HG03354 (cell line): ENCODE measurements around the gene EML6.
A peak's percentile ranks its signal among the peaks of the same experiment; 100 is the strongest.
"Not testable (repeated sequence)": the region's sequence is repeated elsewhere in the genome, so short reads cannot be mapped to it uniquely, and the experiment has no call there.

Source experiments
- ATAC-seq: cut with Tn5 transposase; IDR thresholded peaks from one replicate; pipeline ENCODE4 v1.9.1; 2021; ENCODE audit warnings: mild to moderate bottlenecking; ENCODE audit not compliant: unreplicated experiment, poor library complexity, severe bottlenecking

Gene EML6

DNA sequence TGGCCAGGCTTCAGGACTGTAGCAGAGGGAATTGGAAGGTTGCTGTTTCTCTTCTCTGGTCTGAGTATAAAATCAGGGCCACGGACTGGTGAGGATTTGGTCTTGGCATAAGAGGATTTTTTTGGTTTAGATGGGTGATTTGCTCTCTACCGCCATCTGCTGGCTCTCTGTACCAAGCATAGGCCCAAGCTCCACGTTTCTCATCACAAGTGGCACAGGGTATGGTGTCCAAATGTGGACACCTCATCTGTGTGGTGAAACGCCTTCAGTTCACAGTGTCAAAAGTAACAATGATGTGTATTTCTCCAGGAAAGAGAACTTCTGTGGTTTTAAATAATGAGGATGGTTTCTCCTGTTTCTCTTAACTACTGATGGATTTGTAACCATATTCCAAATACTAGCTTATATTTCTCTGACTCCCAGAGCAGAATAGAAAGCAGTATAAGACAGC is 115.1 kb downstream of the EML6 start:
- peak; percentile 82 for ATAC-seq

DNA sequence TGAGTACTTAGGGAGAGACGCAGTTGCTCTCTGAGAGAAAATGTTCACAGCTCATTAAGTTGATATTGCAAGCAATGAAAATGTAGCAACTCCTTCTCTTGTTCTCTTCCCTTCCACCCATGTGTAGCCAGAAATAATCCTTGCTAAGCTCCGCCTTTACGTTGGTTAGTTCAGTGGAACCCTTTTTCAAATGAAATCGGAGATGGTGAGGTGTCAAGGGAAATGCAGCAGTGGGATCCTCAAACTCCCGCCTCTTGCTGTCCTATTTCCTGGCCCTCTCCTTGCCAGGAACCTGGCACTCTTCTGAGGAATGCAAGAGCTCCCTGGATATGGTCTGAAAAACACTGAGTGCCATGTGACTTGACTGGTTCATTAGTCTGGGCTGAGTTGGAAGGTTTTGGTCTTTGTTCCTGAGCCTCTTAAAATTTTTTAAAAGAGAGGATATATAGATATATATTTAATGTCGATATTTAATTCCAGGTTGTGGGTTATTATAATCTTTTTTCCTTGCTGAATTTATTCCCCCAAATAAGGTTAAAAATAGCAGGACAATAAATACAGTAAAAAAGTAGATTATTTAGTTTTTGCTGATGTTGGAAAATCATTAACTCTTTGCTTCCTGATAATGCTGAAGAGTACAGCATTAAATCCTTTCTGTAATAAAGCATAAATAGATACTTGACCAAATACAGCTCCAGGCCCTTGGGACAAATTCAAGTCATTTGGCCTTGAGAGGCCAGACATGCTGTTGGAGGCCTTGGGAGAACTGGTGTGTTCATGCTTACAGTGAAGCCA is 116.2 kb downstream of the EML6 start:
- ATAC-seq = no peak

DNA sequence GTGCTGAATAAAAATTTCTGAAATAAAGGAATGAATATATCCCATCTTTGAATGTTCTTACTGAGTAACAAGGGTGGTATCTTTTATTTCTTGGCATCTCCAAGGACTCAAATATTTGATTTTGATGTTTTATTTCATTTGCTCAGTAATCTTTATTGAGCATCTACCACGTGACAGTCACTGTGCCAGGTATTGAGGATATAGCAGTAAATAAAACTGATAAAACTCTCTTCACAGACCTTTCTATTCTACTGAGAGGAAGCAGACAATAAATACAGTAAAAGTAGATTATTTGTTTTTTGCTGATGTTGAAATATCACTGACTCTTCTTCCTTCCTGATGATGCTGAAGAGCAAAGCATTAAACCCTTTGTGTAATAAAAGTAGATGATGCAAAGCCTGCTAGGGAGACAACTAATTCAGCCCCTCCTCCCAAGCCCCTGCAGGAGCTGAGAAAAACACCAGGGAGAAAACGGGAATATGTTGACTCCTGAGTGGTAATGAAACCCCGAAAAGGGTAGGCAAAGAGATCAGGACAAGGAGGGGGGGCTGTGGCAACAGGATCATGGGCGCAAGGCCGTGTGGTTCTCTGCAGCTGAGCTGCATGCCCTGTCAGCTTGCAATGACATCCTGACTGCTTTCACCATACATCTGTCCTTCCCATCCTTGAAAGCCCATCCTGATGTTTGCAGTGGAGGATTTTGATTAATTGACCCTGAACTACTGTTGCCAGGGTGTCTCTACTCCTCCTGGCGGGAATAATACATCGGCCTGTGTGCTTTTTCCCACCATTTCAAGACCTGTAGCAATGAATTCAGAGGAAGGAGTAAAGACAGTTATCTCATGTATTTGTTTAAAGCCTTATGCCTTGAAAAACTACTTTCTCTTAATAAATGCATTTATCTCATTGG is 117.4 kb downstream of the EML6 start:
- no peak for ATAC-seq

DNA sequence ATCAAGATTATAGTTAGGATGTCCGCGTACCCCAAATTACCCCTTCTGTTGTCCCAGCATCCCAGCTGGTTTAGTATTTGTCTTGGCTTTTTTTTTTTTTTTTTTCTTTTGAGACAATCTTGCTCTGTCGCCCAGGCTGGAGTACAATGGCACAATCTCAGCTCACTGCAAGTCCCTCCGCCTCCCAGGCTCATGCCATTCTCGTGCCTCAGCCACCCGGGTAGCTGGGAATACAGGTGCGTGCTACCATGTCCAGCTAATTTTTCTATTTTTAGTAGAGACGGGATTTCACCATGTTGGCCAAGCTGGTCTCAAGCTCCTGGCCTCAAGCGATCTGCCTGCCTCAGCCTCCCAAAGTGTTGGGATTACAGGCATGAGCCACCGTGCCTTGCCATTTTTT is 118.0 kb downstream of the EML6 start:
- ATAC-seq = not testable (repeated sequence)

DNA sequence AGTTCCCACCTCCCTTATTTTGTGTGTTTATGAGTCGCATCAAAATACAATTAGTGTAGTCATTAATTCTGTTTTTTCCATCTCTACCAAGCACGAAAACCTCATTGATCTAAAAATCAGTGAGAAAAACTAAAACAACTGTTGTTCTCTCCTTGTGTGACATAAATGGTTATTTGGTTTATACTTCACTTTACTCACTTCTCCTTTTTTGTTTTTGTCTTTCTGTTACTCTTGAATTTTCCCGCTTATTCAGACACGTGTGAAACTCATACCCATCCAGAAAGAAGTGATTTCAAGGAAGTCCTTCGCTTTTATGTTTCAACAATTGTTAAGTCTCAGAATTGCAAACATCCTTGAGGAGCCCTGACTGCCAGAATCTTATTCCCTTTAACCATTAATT is 121.6 kb downstream of the EML6 start:
- ATAC-seq = no peak

DNA sequence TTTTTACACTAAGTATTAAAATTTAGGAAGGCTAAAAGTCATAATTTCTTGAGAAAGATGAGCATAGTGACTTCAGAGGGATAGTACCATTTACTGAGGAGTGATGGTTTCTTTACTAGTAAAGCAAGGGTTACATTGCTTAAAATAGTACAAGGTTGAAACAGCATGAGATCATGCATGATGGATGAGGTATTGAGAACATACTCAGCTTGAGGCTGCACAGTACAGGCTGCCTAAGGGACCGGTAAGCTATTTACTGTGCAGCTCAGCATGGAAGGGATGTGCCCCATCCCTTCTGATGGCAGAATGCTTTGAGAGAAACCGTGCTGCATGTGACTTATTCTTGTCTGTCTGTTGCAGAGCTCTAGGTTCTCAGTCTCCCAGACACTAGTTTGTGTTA is 122.1 kb downstream of the EML6 start:
- ATAC-seq = no peak

DNA sequence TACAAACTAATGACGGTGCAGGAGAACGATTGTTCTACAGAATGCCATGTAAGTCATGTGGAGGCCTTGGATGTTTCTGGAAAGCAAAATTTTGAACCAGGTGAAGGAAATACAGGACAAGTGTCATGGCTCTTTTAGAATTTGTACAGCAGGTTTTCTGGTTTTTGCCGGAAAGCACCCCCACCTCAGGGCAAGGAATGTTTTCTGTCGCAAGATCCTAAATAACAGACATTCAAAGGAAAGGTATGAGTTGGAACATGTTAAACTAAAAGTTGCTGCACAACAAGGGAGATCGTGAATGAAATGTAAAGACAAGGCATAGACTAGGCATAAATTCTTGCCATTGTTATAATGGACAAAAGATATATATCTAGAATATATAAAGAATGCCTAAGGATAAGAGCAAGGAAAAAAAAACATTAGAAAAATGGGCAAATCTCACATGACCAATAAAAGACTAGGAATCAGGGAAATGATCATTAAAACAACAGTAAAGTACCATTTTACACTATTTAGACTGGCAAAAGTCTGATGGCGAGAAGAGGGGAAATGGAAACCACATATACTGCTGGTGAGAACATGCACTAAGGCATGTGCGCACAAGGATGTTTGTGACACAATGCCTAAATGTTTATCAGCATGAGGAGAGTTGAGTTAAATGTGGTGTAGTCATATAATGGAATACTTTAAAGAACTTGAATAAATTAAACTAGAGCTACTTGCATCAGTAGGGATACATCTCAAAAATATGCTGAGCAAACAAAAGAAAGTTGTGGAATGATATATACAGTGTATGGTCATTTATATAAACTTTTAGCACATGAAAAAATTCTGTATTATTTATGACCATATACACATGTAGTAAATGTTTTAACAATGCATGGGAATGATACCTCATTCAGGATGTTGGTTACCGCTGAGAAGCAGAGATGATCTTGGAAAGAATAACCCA is 127.0 kb downstream of the EML6 start:
- ATAC-seq = no peak

DNA sequence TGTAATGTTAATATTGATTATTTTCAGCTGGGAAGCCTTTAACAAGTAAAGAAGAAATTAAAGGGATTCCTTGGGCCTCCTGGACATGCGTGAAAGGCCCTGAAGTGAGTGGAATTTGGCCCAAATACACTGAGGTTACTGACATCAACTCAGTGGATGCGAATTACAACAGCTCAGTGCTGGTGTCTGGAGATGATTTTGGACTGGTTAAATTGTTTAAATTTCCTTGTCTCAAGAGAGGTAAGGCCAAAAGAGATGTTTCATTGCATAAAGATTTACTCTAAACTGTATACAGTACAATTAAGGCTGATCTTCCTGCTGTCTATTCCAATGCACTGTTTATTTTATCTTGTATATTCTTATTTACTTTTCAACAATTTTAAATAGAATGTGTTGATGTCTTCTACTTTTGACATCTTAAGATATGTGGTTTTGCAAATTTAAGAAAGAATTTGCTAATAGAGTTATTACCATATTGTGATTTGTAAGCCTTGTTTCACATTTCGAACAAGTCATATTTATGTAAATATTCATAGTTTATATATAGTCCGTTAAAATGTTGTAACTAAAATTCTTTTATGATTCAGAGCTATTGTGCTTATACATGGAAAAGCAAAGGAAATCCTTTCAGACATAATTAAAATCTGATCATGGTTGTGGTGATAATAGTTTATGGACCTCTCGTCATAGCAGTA is 130.3 kb downstream of the EML6 start:
- no peak for ATAC-seq

DNA sequence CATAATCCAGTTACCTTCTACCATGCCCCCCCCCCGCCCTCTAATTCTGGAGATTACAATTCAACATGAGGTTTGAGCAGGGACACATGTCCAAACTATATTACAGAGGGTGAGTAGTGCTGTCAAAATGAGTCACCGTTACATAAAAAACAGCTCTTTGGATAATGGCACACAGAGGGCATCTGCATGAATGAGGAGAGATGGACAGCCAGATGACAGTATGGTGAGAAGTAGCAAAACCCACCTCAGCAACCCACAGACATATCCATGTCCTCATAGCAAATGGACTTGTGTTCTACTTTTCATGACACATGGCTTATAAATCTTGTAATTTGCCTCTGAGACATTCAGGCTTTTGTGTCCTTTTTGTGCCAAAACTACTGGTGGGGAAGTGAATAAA is 132.0 kb downstream of the EML6 start:
- no peak for ATAC-seq

DNA sequence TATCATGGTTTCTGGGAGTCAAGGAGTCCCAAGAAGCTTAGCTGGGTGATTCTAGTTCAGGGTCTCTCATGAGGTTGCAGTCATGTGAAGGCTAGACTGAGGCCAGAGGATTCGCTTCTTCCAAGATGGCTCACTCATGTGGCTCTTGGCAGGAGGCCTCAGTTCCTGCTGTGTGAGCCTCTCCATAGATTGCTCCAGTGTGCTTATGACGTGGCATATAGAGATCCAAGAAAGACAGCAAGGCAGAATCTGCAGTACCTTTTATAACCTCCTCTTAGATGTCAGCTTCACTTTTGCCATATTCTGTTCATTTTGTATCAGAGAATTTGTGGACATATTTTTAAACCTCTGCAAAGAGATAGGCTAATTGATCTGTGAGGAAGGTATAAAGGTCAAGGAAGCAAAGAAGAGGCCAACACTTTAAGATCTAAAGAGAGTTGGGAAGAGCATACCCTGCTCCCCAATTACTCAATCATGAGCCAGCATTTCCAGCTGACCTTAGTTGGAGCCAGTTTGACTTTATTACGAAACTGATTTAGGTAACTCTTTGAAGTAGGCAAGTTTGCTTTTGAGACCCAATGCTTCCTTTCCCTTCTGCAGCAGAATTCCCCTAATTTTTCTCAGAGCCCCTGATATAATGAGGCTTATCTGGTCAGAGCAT is 134.7 kb downstream of the EML6 start:
- no peak for ATAC-seq

DNA sequence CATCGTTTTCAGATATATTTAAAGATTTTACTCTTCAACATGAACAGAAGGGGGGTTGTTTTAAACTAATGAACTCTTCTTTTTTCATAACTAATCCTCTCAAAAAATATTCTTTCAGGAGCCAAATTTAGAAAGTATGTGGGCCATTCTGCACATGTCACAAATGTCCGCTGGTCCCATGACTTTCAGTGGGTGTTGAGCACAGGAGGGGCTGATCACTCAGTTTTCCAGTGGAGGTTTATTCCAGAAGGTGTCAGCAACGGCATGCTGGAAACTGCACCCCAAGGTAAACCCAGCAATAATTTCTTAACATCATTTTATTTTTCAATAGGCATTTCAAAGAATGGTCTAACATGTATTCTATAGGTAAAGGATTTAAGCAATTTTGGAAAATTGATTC is 136.0 kb downstream of the EML6 start:
- no peak for ATAC-seq

DNA sequence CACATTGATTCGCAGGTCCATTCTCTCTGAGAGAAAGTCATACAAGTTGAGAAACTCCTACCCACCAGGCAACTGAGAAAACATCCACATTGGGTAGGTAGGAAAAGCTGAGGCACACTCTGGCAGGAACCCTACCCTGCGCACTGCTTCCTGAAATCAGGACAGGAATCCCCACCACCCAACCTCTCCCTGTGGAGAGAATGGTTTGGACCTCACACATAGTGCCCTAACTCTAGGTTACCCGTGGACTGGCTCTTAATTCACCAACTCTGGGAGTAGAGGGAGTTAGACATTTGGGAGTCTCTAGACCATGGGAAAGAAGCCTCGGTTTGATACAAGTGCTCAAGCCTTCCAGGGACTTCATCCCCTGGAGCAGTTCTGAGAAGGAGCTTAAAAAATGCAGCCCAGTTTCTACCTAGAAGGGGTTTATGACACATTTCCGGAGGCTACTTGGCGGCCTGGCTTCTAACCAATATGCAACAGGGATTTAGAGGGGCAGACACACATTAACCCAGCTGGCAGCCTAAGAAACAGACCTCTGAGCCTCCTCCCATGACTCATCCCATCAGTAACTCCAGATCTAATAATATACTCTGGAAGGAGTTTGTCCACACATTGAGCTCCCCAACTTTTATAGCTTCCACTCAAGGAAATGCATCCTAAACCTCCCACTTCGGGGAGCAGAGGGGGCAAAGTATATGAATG is 136.7 kb downstream of the EML6 start:
- ATAC-seq = no peak

DNA sequence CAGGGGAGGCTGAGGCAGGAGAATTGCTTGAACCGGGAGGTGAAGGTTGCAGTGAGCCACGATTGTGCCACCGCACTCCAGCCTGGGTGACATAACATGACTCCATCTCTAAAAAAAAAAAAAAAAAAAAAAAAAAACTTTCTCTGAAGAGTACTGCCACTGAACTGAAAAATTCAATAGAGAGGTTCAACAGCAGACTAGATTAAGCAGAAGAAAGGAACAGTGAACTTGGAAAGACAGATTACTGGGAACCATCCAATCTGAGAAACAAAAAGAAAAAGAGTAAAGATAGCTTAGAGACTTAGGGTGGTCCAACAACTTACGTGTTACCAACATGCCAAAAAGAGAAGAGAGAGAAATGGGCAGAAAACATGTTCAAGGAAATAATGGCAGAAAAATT is 138.8 kb downstream of the EML6 start:
- no peak for ATAC-seq

DNA sequence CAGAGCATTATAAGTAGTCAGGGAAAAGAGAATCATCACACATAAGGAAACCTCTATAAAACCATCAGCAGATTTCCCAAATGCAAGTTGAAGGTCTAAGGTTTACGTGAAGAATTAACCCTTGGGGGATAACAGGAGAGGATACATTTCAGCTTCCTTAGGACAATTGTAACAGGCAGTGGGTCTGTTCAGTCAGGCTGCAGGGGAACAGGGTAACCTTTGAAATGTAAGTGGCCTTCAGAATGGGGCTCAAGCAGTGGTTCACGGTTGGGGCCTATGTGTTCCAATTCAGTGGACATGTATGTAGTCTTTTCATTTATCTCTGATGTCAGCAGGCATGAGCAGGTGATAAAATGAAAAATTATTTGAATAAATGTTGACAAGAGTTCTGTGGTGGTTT is 139.3 kb downstream of the EML6 start:
- ATAC-seq = no peak

DNA sequence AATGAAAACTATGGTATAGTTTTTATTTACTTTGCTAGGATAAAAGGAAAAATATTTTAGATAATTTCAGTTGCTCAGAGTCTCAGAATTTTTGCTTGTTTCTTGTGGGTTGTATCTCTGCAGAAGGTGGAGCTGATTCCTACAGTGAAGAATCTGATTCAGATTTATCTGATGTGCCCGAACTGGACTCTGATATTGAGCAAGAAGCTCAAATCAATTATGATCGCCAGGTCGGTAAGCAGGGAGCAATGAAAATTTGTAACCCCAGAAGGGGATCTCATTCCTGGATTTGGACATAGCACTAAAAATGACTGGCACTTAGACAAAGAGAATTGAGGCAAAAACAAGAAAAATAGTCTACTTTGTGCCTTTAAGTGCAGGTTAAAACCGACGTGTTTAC is 140.2 kb downstream of the EML6 start:
- no peak for ATAC-seq

DNA sequence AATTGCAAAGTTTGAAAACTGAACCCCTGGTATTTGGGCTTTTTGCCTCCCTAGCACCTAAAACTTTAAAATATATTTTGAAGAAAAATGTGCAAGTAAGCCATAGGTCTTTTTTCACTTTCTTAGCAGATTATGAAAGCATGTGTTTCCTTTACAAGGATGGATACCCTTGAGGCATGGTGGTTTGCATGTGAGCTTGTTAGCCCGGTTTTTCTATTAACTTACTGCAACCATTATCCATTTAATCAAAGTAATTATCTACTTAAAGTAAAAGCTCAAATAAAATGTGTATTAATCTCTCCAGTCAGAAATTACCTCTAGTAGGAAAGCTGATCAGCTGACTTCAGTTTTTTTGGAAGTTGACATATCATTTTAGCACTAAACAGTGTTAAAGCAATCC is 140.6 kb downstream of the EML6 start:
- ATAC-seq = no peak

DNA sequence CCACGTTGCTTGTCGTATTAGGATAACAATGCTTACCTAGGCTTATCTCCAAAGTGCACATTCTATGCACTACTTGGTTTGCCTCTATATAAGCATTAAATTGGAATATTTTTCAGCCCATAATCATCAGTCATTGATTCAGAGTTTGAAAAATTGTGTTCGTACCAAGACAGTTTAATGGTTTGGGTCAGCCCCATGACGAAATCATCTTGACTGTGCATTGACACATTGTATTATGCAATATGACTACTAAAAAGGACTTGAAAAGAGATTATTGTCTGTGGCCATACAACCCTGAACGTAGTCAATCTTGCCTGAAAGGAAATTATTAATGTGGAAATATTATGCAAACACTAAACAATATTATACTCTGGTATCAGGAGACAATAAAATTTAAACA is 141.3 kb downstream of the EML6 start:
- no peak for ATAC-seq

DNA sequence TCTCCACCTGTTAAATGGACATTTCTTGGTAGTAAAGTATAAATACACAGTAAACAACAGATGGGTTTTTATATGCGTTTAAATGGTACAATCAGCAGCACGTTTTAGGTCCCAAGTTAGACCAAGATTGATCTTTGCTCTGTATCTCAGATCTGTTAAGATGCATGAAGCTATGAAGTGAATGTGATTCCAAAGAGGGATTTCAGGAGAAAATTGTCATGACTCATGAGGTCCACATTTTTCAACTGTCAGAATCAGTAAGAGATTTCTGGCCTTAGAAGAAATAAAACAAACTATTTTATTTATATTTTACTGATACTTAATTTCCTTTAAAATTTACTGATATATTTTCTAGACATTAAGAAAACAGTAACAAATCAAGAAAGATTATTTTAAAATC is 142.7 kb downstream of the EML6 start:
- ATAC-seq = no peak
